Hepatocyte (in vitro differentiated cells): ENCODE results near the gene POU3F3. TPM values are rescaled to one million over a fixed set of nuclear protein-coding genes. Genes with fewer than 3 reads are reported as not detected.
A peak's percentile ranks its signal among the peaks of the same experiment; 100 is the strongest.

Experiments
- DNase-seq: peaks from one replicate; pipeline ENCODE4 v3.0.0-alpha.2; 2016; ENCODE audit warnings: low spot score
- H2AFZ ChIP-seq: fragments of 200-600 bp; sonication (generic); 2 replicates; pipeline ENCODE4 v1.6.0; 2016; ENCODE audit warnings: antibody characterized with exemption, mild to moderate bottlenecking
- H3K27ac ChIP-seq: fragments of 200-600 bp; sonication (generic); 2 replicates; pipeline ENCODE4 v1.5.1; 2016; ENCODE audit warnings: mild to moderate bottlenecking
- H3K27me3 ChIP-seq: fragments of 200-600 bp; sonication (generic); 2 replicates; pipeline ENCODE4 v1.6.1; 2016
- H3K36me3 ChIP-seq: fragments of 200-600 bp; sonication (generic); replicated peaks from 2 replicates; pipeline ENCODE4 v1.5.1; 2016; ENCODE audit warnings: low read depth; ENCODE audit not compliant: insufficient read depth
- H3K4me1 ChIP-seq: fragments of 200-600 bp; sonication (generic); 2 replicates; pipeline ENCODE4 v1.5.1; 2016; ENCODE audit warnings: mild to moderate bottlenecking, moderate library complexity; ENCODE audit not compliant: insufficient read depth
- H3K4me2 ChIP-seq: fragments of 200-600 bp; sonication (generic); 2 replicates; pipeline ENCODE4 v1.6.0; 2016
- H3K4me3 ChIP-seq: fragments of 200-600 bp; sonication (generic); 2 replicates; pipeline ENCODE4 v1.5.1; 2016; ENCODE audit warnings: mild to moderate bottlenecking
- H3K79me2 ChIP-seq: fragments of 200-600 bp; sonication (generic); 2 replicates; pipeline ENCODE4 v1.6.0; 2017; ENCODE audit warnings: mild to moderate bottlenecking
- H3K9me2 ChIP-seq: fragments of 200-600 bp; sonication (generic); replicated peaks from 2 replicates; pipeline ENCODE4 v1.6.0; 2017; ENCODE audit warnings: mild to moderate bottlenecking; ENCODE audit not compliant: insufficient read depth
- H3K9me3 ChIP-seq: fragments of 200-600 bp; sonication (generic); 2 replicates; pipeline ENCODE4 v1.5.1; 2016; ENCODE audit warnings: low read depth, mild to moderate bottlenecking
- H4K20me1 ChIP-seq: fragments of 200-600 bp; sonication (generic); 2 replicates; pipeline ENCODE4 v1.6.0; 2016; ENCODE audit warnings: mild to moderate bottlenecking; ENCODE audit not compliant: insufficient read depth, poor library complexity, severe bottlenecking
- EZH2 ChIP-seq: fragments of 200-600 bp; sonication (generic); IDR thresholded peaks from 2 replicates; pipeline ENCODE4 v1.6.1; 2016; ENCODE audit warnings: antibody characterized with exemption, mild to moderate bottlenecking, borderline replicate concordance
- EZH2phosphoT487 ChIP-seq: fragments of 200-600 bp; sonication (generic); IDR thresholded peaks from one replicate; pipeline ENCODE4 v1.6.1; 2018; ENCODE audit warnings: antibody characterized with exemption, mild to moderate bottlenecking, low read depth, moderate library complexity; ENCODE audit not compliant: unreplicated experiment, severe bottlenecking
- WGBS: methylation state at CpG from one replicate; pipeline ENCODE4 v1.1.6; 2016; ENCODE audit warnings: low lambda C conversion rate; ENCODE audit errors: missing lambda C conversion rate; 5-methylcytosine and 5-hydroxymethylcytosine counted together
- polyA plus RNA-seq: library from polyadenylated mRNA; unstranded; fragments of >200 nt; fragmentation: Nextera tagmentation; extraction: Ambion mirVana; gene quantifications from 2 replicates; pipeline ENCODE4 v1.2.1, GENCODE V29; 2016
- total RNA-seq: library from RNA; depleted of rRNA; stranded (reverse); fragments of >200 nt; gene quantifications from 2 replicates; pipeline ENCODE4 v1.2.3, GENCODE V29; 2014
- TF ChIP-seq, protein P1 (sequence below): fragments of 200-600 bp; sonication (generic); IDR thresholded peaks from 2 replicates; pipeline ENCODE4 v1.5.1; 2016; ENCODE audit warnings: antibody characterized with exemption, mild to moderate bottlenecking; ENCODE audit not compliant: poor library complexity

The POU3F3 gene
- total and polyA plus RNA-seq, 2 experiments from 2014 or later = not detected

DNA sequence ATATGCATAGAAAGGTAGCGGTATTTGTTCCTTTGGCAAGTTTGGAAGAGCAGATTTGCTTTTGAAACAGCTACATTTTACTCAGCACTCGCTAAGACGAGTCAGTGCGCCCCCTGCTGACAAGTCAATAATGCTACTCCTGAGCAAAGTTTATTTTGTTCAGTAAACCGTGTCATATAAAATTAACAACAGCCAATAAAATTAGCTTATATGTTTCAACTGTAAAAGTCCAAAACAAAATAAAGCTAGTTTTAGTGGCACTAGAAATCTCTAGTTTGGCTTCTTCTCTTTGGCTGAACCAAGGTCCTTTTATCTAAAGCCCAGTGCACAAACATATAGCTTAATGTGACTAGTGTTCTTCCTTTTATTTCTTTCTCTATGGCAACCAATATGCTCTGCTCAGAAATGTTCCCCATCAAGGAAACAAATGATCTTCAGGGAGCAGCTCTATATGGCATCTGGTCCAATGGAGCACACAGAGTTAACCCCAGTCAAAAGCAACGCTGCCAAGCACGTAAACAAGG lies 4.2 kb upstream of the POU3F3 start:
- DNase-seq = peak; percentile 85
- H3K4me3 ChIP-seq = no peak overlapping the region
- peaks cover 16% of the 10 kb centered on the region for H3K4me1 ChIP-seq
- H2AFZ ChIP-seq = no peak overlapping the region
- H3K4me2 ChIP-seq = no peak overlapping the region
- H3K9me2 ChIP-seq = no peaks in the 10 kb centered on the region
- H4K20me1 ChIP-seq = no peaks in the 10 kb centered on the region
- 2% methylated on average over 7 of the region's 7 CpGs for WGBS
- no peaks in the 10 kb centered on the region for H3K9me3 ChIP-seq
- no peaks in the 10 kb centered on the region for H3K79me2 ChIP-seq
- peaks cover 95% of the 10 kb centered on the region for H3K27me3 ChIP-seq
- no peak overlapping the region for H3K27ac ChIP-seq
- no peak for TF ChIP-seq EZH2
- TF ChIP-seq, protein P1, sequence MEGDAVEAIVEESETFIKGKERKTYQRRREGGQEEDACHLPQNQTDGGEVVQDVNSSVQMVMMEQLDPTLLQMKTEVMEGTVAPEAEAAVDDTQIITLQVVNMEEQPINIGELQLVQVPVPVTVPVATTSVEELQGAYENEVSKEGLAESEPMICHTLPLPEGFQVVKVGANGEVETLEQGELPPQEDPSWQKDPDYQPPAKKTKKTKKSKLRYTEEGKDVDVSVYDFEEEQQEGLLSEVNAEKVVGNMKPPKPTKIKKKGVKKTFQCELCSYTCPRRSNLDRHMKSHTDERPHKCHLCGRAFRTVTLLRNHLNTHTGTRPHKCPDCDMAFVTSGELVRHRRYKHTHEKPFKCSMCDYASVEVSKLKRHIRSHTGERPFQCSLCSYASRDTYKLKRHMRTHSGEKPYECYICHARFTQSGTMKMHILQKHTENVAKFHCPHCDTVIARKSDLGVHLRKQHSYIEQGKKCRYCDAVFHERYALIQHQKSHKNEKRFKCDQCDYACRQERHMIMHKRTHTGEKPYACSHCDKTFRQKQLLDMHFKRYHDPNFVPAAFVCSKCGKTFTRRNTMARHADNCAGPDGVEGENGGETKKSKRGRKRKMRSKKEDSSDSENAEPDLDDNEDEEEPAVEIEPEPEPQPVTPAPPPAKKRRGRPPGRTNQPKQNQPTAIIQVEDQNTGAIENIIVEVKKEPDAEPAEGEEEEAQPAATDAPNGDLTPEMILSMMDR = peak; percentile 89
- no peaks in the 10 kb centered on the region for H3K36me3 ChIP-seq

DNA sequence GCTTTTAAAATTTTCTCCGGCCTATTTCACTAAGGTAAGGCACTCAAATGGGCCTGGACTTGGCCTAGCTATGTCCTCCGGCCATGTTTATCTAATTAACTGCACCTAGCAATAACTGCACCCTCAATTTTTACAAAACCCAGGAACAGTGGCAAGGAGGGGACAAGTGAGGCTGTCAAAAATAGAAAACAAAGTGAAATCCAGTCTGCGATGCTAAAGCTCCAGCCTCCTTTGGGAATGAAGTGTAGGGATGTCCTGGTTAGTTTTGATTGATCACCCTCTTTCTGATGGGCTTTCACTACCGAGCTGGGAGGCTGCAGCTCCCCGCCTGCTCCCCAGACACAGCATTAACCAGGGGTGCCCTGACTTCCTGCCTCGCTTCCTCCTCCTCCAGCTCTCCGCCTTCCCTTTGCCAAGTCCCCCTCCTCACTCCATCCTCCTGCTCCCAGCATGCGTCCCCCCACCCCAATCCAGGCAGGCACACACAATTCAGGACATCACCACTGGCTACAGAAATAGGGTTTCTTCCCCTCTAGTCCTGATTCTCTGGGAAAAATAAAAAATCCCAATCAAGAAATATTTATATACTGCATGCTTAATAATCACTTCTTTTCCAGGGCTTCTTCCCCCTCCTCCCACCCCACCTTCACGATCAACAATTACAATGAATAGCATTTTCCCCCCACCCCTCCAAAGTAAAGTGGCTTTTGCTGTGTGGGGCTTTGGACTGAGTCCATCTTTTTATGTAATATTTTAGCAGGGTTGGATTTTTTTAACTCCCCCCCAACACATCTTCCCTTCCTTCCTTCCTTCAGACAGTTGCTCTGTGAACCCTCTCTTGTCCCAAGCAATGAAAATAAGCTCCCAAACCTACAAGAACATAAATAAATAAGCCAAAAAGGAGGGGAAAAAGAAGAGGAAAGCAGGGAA lies 3.3 kb upstream of the POU3F3 start:
- Histone ChIP-seq H3K4me3 (no peak overlapping the region), H3K36me3 (no peaks in the 10 kb centered on the region), H3K79me2 (no peaks in the 10 kb centered on the region), H3K9me2 (no peaks in the 10 kb centered on the region), H3K4me1 (peaks cover 16% of the 10 kb centered on the region), H3K27ac (no peak overlapping the region), H4K20me1 (no peaks in the 10 kb centered on the region), H3K9me3 (no peaks in the 10 kb centered on the region), H3K4me2 (no peak overlapping the region), H2AFZ (no peak overlapping the region), H3K27me3 (peaks cover 88% of the 10 kb centered on the region)
- TF ChIP-seq EZH2 (no peak), EZH2phosphoT487 (no peak)
- TF ChIP-seq, protein P1 = no peak
- DNase-seq = no peak
- 3% methylated on average over 5 of the region's 9 CpGs for WGBS

DNA sequence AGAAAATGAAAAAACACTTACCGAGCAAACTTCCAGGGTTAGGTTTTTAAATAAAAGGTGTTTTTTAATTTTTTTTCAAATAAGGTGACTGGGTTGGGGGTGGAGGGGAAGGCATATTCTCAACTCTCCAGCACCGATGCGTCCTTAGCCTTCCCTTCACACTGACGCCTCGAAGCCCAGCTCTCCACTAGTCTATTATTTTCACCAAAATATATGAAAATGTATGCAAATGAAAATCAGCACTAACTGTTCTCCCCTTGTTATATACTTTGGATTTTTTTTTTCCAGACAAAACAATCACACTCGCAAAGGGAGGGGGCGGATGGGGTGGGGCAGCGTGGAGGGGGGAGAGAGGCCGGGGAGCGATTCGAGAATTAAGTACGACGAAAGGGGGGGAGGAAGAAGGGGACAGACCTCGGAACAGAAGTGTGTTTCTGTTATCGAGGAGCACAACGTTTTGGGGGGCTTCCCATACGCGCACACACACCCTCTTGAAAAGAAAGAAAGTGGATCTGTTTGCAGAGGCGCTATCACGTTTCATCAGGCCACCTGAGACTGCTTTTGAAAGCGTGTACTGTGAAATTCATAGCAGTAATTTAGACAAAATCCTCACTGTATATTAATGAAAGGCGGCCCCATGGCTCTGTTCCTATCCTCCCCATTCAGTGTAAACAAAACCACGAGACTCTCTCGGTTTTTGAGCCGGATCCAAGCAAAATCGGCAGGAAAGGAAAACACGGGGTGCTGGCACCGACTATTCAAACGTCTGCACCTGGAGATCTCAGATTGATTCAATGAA lies 2.4 kb upstream of the POU3F3 start:
- no peak overlapping the region for H3K27ac ChIP-seq
- no peak for DNase-seq
- peak overlapping the region; percentile 52 for H2AFZ ChIP-seq
- no peaks in the 10 kb centered on the region for H4K20me1 ChIP-seq
- H3K79me2 ChIP-seq = no peaks in the 10 kb centered on the region
- no peaks in the 10 kb centered on the region for H3K36me3 ChIP-seq
- H3K4me1 ChIP-seq = peaks cover 16% of the 10 kb centered on the region
- H3K27me3 ChIP-seq = peaks cover 83% of the 10 kb centered on the region
- WGBS = 3% methylated on average over 25 of the region's 29 CpGs
- H3K9me2 ChIP-seq = no peaks in the 10 kb centered on the region
- no peak overlapping the region for H3K4me3 ChIP-seq
- H3K4me2 ChIP-seq = peak overlapping the region; percentile 82
- no peaks in the 10 kb centered on the region for H3K9me3 ChIP-seq
- no peak for TF ChIP-seq EZH2
- no peak for TF ChIP-seq EZH2phosphoT487
- TF ChIP-seq, protein P1 = no peak
